Endothelial cell (in vitro differentiated cells): ENCODE results near the gene GTPBP3. TPM values are rescaled to one million over a fixed set of nuclear protein-coding genes. Genes with fewer than 3 reads are reported as not detected.
A peak's percentile ranks its signal among the peaks of the same experiment; 100 is the strongest.

Experiments
- DNase-seq: peaks from one replicate; pipeline ENCODE4 v3.0.0; 2021; ENCODE audit warnings: low spot score
- H3K27ac Mint-ChIP-seq: one replicate; pipeline ENCODE4 v1.8.0; 2021; ENCODE audit warnings: mixed read lengths, inconsistent platforms; ENCODE audit not compliant: unreplicated experiment
- H3K27me3 Mint-ChIP-seq: one replicate; pipeline ENCODE4 v1.8.0; 2021; ENCODE audit warnings: mild to moderate bottlenecking, moderate library complexity, mixed read lengths, inconsistent platforms; ENCODE audit not compliant: unreplicated experiment
- H3K36me3 Mint-ChIP-seq: one replicate; pipeline ENCODE4 v1.8.0; 2021; ENCODE audit warnings: mild to moderate bottlenecking, low read depth, mixed read lengths, inconsistent platforms; ENCODE audit not compliant: unreplicated experiment
- H3K4me1 Mint-ChIP-seq: one replicate; pipeline ENCODE4 v1.8.0; 2021; ENCODE audit warnings: mild to moderate bottlenecking, mixed read lengths, inconsistent platforms; ENCODE audit not compliant: unreplicated experiment
- H3K4me3 Mint-ChIP-seq: one replicate; pipeline ENCODE4 v1.8.0; 2021; ENCODE audit warnings: mild to moderate bottlenecking, mixed read lengths, inconsistent platforms; ENCODE audit not compliant: unreplicated experiment
- H3K9me3 Mint-ChIP-seq: one replicate; pipeline ENCODE4 v1.8.0; 2021; ENCODE audit warnings: mixed read lengths, inconsistent platforms; ENCODE audit not compliant: unreplicated experiment
- total RNA-seq: library from RNA; stranded (reverse); fragmentation: NEBNext Ultra II Directional; extraction: Animal tissue kit (Norgen Biotek cat#: 25700); gene quantifications from one replicate; pipeline ENCODE4 v1.2.1, GENCODE V29; 2021; ENCODE audit not compliant: unreplicated experiment
- TF ChIP-seq, protein P1 (sequence below): fragments of 200-600 bp; sonication (generic); IDR thresholded peaks from one replicate; pipeline ENCODE4 v1.5.0; 2021; ENCODE audit warnings: antibody characterized with exemption; ENCODE audit not compliant: unreplicated experiment

Gene GTPBP3
- total RNA-seq, 1 donor from 2014 or later: 27.3 TPM

GRCh38 chr19:17391371-17392151, 54.2 kb downstream of the GTPBP3 start:
- no peak for DNase-seq
- H3K27ac Mint-ChIP-seq: no peak overlapping the region
- TF ChIP-seq, protein P1, sequence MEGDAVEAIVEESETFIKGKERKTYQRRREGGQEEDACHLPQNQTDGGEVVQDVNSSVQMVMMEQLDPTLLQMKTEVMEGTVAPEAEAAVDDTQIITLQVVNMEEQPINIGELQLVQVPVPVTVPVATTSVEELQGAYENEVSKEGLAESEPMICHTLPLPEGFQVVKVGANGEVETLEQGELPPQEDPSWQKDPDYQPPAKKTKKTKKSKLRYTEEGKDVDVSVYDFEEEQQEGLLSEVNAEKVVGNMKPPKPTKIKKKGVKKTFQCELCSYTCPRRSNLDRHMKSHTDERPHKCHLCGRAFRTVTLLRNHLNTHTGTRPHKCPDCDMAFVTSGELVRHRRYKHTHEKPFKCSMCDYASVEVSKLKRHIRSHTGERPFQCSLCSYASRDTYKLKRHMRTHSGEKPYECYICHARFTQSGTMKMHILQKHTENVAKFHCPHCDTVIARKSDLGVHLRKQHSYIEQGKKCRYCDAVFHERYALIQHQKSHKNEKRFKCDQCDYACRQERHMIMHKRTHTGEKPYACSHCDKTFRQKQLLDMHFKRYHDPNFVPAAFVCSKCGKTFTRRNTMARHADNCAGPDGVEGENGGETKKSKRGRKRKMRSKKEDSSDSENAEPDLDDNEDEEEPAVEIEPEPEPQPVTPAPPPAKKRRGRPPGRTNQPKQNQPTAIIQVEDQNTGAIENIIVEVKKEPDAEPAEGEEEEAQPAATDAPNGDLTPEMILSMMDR: peak; percentile 9
- peaks cover 11% of the 10 kb centered on the region for H3K4me1 Mint-ChIP-seq
- H3K36me3 Mint-ChIP-seq: peaks cover 4% of the 10 kb centered on the region
- no peaks in the 10 kb centered on the region for H3K9me3 Mint-ChIP-seq
- peaks cover 8% of the 10 kb centered on the region for H3K27me3 Mint-ChIP-seq
- H3K4me3 Mint-ChIP-seq: no peak overlapping the region

Other genes starting within 250 kb of the GTPBP3 start
- 13.0 TPM for gene USE1, start 122.2 kb upstream of the GTPBP3 start, total RNA-seq
- gene OCEL1, start 111.3 kb upstream of the GTPBP3 start, total RNA-seq: 16.5 TPM
- gene NR2F6, start 91.6 kb upstream of the GTPBP3 start, total RNA-seq: 69.9 TPM
- 54.2 TPM for gene USHBP1, start 72.8 kb upstream of the GTPBP3 start, total RNA-seq
- 136 TPM for gene BABAM1, start 70.1 kb upstream of the GTPBP3 start, total RNA-seq
- gene ANKLE1, start 55.7 kb upstream of the GTPBP3 start, total RNA-seq: 2.3 TPM
- 8.9 TPM for gene ABHD8, start 34.1 kb upstream of the GTPBP3 start, total RNA-seq
- gene MRPL34, start 31.7 kb upstream of the GTPBP3 start, total RNA-seq: 60.2 TPM
- 44.7 TPM for gene DDA1, start 28.0 kb upstream of the GTPBP3 start, total RNA-seq
- gene ANO8, start 2.7 kb upstream of the GTPBP3 start, total RNA-seq: 19.0 TPM
- 1,569 TPM for gene PLVAP, start 39.8 kb downstream of the GTPBP3 start, total RNA-seq
- 2.7 TPM for gene CCDC194, start 56.6 kb downstream of the GTPBP3 start, total RNA-seq
- 97.8 TPM for gene BST2, start 68.1 kb downstream of the GTPBP3 start, total RNA-seq
- gene MVB12A, start 82.5 kb downstream of the GTPBP3 start, total RNA-seq: 107 TPM
- gene TMEM221, start 111.1 kb downstream of the GTPBP3 start, total RNA-seq: 1.4 TPM
- gene NXNL1, start 123.4 kb downstream of the GTPBP3 start, total RNA-seq: not detected
- 30.2 TPM for gene SLC27A1, start 133.0 kb downstream of the GTPBP3 start, total RNA-seq
- gene PGLS, start 174.1 kb downstream of the GTPBP3 start, total RNA-seq: 184 TPM
- gene COLGALT1, start 218.1 kb downstream of the GTPBP3 start, total RNA-seq: 257 TPM